ENCODE data around the gene NUTM2F. TPM values are rescaled to one million over a fixed set of nuclear protein-coding genes. Genes with fewer than 3 reads are reported as not detected.

The NUTM2F gene
- total RNA-seq, 4 donors from 2014 or later: not detected

GRCh38 chr9:94303321-94303720 lies 25.1 kb downstream of the NUTM2F start:
- no peak for DNase-seq
- Histone ChIP-seq H3K27ac (no peak overlapping the region), H3K27me3 (no peaks in the 10 kb centered on the region), H3K4me1 (no peaks in the 10 kb centered on the region), H3K36me3 (no peaks in the 10 kb centered on the region), H3K9me3 (no peaks in the 10 kb centered on the region), H3K4me3 (no peak overlapping the region)
- intact Hi-C loops (cut with DNase I; ENCODE audit: low total_unique reads): no loop called here
- TF ChIP-seq POLR2A (IDR thresholded peaks at IDR 0.05): no peak
- no peak for TF ChIP-seq CTCF (IDR thresholded peaks at IDR 0.05)

GRCh38 chr9:94302426-94302825 lies 26.0 kb downstream of the NUTM2F start:
- no peak for TF ChIP-seq CTCF (IDR thresholded peaks at IDR 0.05)
- Histone ChIP-seq H3K4me3 (no peak overlapping the region), H3K27me3 (no peaks in the 10 kb centered on the region), H3K36me3 (no peaks in the 10 kb centered on the region), H3K4me1 (no peaks in the 10 kb centered on the region), H3K9me3 (no peaks in the 10 kb centered on the region), H3K27ac (no peak overlapping the region)
- intact Hi-C loops (cut with DNase I; ENCODE audit: low total_unique reads): no loop called here
- no peak for DNase-seq

GRCh38 chr9:94301583-94301982 lies 26.9 kb downstream of the NUTM2F start:
- Histone ChIP-seq H3K4me3 (no peak overlapping the region), H3K27me3 (no peaks in the 10 kb centered on the region), H3K27ac (no peak overlapping the region), H3K9me3 (no peaks in the 10 kb centered on the region), H3K36me3 (no peaks in the 10 kb centered on the region), H3K4me1 (no peaks in the 10 kb centered on the region)
- intact Hi-C loops (cut with DNase I; ENCODE audit: low total_unique reads): no loop called here
- no peak for TF ChIP-seq POLR2A (IDR thresholded peaks at IDR 0.05)
- TF ChIP-seq CTCF (IDR thresholded peaks at IDR 0.05): no peak
- no peak for DNase-seq

GRCh38 chr9:94300470-94301301 lies 27.8 kb downstream of the NUTM2F start:
- Histone ChIP-seq H3K4me1 (no peaks in the 10 kb centered on the region), H3K9me3 (no peaks in the 10 kb centered on the region), H3K36me3 (no peaks in the 10 kb centered on the region), H3K27me3 (no peaks in the 10 kb centered on the region), H3K27ac (no peak overlapping the region), H3K4me3 (no peak overlapping the region)
- intact Hi-C loops (cut with DNase I; ENCODE audit: low total_unique reads): no loop called here
- no peak for DNase-seq
- TF ChIP-seq CTCF (IDR thresholded peaks at IDR 0.05): no peak
- TF ChIP-seq POLR2A (IDR thresholded peaks at IDR 0.05): no peak

GRCh38 chr9:94298949-94299599 lies 29.4 kb downstream of the NUTM2F start:
- peak overlapping the region in 1 of 2 donors; percentile 22 for H3K27ac ChIP-seq
- intact Hi-C loops (cut with DNase I; ENCODE audit: low total_unique reads): no loop called here
- H3K4me1 ChIP-seq: no peaks in the 10 kb centered on the region
- peak; percentile 46 to 52 for DNase-seq
- no peak overlapping the region for H3K4me3 ChIP-seq
- H3K36me3 ChIP-seq: no peaks in the 10 kb centered on the region
- no peak for TF ChIP-seq POLR2A (IDR thresholded peaks at IDR 0.05)
- no peak for TF ChIP-seq CTCF (IDR thresholded peaks at IDR 0.05)
- no peaks in the 10 kb centered on the region for H3K9me3 ChIP-seq
- no peaks in the 10 kb centered on the region for H3K27me3 ChIP-seq
